COR-L47 (cell line): Measurements from ENCODE around the gene ERFE.

Source experiments
- DNase-seq: peaks from one replicate; lab custom pipeline; 2025; lab: John Stamatoyannopoulos, UW

The ERFE gene

DNA sequence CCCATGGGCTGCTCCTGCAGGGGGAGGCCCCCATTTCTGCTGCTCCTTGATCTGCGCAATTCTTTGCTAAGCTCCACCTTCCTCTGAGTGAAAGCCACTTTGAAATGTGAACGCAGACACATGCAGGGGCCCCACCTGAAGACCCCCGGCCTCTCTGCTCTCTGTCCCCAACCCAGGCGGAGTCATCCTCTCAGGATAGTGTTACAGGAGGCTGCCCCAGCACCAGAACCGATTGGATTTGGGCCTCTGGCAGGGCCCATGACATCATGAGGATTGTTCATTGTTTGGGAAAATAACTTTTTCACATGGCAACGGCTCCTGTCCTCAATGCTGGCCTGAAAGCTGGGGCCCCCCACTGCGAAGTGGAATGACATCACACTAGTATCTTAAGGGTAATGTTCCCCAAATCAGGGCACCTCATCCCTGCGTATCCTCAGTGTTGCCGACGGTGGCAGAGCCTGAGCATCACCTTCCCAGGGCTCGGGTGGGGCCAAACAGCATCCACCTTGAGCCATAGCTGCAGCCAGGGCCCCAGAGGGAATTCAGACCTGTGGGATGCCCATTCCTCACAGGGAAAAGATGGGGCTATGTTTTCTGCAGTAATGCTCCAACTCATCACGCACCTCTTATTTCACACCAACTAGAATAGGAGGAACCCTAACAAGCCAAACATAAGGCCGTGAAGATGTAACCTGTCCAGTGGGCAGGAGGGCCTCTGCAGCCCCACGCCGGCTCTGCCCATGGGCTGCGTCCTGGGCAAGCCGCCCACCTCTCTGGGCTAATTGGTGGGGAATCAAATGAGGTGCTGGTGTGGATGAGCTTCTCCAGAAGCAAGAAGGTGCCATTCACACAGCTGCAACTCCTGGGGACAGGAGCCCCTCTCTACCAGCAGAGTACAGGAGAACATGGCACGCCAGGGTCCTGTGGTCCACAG is 2.7 kb upstream of the ERFE start:
- no peak for DNase-seq

- DNase-seq, result peak; percentile 23
These were observed 1.2 kb upstream of the ERFE start for GRCh38 chr2:238157506-238158017.

- no peak for DNase-seq
These were observed 707 bp upstream of the ERFE start for GRCh38 chr2:238158018-238158508.

GRCh38 chr2:238159071-238159539 is 335 bp downstream of the ERFE start:
- no peak for DNase-seq

- DNase-seq, result no peak
These were observed 963 bp downstream of the ERFE start for GRCh38 chr2:238159661-238160205.

DNA sequence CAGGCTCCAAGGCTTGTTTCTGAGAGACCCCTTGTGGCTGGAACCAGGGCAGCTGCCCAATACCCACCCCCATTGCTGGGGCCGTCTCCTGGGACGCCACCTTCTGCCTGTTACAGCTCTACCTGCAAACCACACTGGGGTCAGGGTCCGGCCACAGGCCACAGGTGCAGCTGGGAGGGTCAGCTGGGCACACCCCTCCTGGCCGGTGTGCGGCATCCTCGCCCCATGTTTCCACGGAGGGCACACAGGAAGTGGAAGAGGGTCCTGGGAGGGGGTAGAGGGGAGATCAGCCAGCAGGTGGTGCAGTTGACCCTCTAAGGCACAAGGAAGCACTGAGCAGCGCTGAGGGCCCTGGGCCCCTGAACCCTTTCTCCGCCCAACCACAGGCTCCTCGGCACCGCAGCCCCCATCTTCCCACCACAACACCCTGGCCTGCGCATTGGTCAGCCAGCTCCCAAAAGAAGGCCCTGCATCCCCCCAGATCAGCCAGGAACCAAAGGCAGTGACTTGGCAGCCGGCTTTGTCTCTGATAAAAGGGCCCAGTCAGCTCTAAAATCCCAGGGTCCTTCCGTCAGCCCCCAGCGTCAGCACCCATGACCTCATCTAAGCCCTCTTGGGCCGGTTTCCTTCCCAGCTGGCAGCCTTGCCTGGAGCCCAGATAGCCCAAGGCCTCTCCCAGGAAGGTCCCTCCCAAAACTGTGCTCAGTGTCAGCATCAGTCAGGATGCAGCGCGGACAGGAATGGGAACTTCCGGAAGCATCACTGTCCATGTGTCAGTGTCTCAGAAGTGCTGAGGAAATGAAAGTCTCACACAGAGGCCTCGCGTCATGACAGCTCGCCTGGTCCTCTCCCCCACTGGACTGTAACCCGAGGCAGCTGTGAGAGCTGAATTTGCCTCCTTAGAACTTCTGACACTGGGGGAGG is 1.7 kb downstream of the ERFE start:
- DNase-seq, result no peak

GRCh38 chr2:238161291-238162051 is 2.7 kb downstream of the ERFE start:
- DNase-seq, result no peak

DNA sequence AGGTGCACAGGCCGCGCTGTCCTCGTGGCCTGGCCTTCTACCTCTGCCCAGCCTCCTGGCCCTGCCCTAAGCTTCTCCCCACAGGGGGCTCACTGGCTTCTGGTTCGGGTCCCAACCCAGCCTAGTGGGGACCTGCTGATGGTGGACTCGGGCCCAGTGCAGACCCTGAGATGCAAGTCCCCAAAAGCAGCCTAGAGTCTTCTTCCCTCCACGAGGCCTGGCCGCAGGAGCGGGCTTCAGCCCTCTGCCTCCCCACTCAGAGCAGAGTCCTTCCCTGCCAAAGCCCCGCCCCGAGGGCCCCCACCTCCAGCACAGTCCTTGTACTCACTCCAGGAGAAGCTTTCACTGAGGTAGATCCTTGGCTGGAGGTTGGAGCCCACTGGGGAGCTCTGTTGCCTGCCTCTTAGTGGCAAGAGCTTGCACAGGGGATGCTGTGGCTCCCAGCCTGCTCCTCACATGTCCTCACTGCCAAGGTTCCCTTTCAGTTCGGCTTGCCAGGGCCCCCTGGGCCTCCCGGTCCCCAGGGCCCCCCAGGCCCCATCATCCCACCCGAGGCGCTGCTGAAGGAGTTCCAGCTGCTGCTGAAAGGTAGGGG is 3.6 kb downstream of the ERFE start:
- DNase-seq, result no peak

GRCh38 chr2:238162846-238163441 is 4.2 kb downstream of the ERFE start:
- DNase-seq, result no peak

- no peak for DNase-seq
These were observed 4.9 kb downstream of the ERFE start for GRCh38 chr2:238163481-238164198.

DNA sequence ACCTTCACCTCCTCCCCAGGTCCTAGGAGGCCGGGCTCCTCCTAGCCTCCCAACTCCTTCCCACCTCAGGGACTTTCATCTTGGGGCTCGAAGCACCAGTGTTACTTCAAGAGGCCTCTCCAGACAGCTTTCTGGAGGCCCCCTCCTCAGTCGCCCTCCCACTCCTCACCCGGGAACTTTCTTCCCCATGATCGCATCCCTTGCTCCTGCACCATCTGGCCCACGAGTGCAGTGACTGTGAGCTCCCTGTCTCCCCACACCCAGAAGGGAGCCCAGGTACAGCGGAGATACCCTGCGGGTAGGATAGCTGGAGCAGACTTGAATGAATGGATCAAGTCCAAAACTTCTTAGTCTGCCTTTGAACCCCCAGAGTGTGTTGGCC is 6.1 kb downstream of the ERFE start:
- DNase-seq, result no peak

GRCh38 chr2:238165288-238165921 is 6.6 kb downstream of the ERFE start:
- DNase-seq, result no peak

- DNase-seq, result no peak
These were observed 7.9 kb downstream of the ERFE start for GRCh38 chr2:238166391-238167343.

GRCh38 chr2:238167344-238167715 is 8.6 kb downstream of the ERFE start:
- DNase-seq, result no peak

GRCh38 chr2:238167761-238168160 is 9.0 kb downstream of the ERFE start:
- no peak for DNase-seq

DNA sequence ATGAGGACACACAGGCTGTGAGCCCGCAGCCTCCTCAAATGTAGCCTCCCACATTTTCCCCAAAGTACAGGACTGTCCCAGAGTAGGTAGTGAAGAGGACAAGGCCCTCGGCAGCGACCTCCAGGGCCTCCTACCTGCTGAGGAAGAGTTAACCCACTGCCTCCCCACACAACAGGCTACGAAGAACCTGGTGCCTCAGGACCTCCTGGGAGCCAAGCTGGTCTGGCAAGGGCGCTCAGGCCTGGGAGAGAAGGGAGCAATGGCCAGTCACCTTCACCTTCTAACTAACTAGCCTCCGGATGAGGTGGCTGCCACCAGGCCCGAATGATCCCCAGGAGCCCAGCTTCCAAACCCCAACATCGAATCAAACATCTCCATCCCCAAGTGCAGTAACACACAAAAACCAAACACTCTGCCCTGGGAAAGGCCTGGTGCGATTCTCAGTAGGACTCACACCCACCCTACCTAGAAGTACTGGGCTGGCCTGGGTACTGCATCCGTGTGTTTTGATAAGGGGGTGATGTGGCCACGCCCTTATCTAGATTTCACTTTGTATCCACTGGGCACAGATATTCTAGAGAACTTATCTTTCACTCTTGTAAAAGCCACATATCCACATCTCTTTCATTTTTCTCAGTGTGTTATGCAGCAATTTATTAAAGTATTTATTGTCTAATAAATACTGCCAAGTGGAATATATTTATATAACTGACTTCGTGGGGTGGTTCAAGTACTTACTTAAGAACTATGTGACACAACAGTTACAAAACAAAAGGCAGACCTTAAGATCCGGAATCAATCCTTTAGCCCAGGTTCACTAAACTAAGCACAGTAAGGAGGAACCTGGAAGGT is 9.7 kb downstream of the ERFE start:
- DNase-seq, result no peak

DNA sequence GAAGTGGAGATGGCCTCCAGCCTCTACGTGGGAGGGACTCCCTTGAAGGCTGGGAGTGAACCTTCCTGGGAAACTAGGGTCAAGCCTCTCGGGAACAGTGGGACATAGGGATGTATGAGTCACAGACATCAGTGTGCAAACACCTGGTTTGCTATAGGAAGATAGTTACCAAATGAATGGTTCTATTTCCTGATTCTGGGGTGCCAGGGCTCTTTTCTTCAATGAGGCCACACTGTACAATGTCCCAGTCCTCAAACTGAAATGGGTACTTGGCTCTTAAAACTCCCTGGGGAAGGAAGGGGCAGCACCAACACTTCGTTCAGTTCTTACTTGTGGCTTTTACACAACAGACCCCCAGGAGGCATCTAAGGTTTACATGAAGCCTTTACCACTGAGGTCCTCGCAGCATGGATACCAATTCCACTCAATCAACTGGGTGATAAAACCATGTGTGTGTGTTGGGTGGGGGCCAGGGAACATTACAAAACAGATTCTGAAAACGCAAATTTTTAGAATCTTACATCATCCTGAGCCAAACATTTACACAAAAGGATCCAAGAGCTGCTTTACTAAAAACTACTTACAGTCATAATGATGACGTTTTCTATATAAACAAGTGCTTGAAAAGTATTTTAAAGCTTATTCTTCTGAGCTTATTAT is 10.4 kb downstream of the ERFE start:
- no peak for DNase-seq
